Liver (tissue), 9 donors: Measurements from ENCODE around the gene PPP1R1B. TPM values are rescaled to one million over a fixed set of nuclear protein-coding genes. Genes with fewer than 3 reads are reported as not detected.

Experiments used
- DNase-seq: peaks from one replicate; pipeline ENCODE4 v3.0.0-alpha.2; 2017; ENCODE audit warnings: low spot score
- H3K27ac ChIP-seq, 2 donors: one replicate each; pipeline ENCODE4 v1.7.0; 2013; ENCODE audit warnings: inconsistent platforms in 2 of 2, low read length in 2 of 2, control low read depth in 1 of 2, low read depth in 1 of 2, mild to moderate bottlenecking in 1 of 2
- H3K27me3 ChIP-seq, 4 donors: one replicate each; pipeline versions ENCODE4 v1.6.1 to v1.7.0; 2013; ENCODE audit warnings: low read length in 3 of 4, inconsistent platforms in 1 of 4, mild to moderate bottlenecking in 1 of 4, moderate library complexity in 1 of 4; ENCODE audit not compliant: control insufficient read depth in 4 of 4, insufficient read depth in 4 of 4
- H3K36me3 ChIP-seq, 4 donors: one replicate each; pipeline versions ENCODE4 v1.6.1 to v1.7.0; 2013; ENCODE audit warnings: low read length in 3 of 4, mild to moderate bottlenecking in 3 of 4, low read depth in 1 of 4, moderate library complexity in 1 of 4; ENCODE audit not compliant: control insufficient read depth in 4 of 4, insufficient read depth in 3 of 4
- H3K4me1 ChIP-seq, 4 donors: one replicate each; pipeline versions ENCODE4 v1.6.1 to v1.7.0; 2013; ENCODE audit warnings: low read length in 3 of 4, mild to moderate bottlenecking in 3 of 4, moderate library complexity in 1 of 4; ENCODE audit not compliant: control insufficient read depth in 4 of 4, insufficient read depth in 4 of 4
- H3K4me3 ChIP-seq, 3 donors: one replicate each; pipeline versions ENCODE4 v1.6.1 to v1.7.0; 2013; ENCODE audit warnings: low read length in 3 of 3, control low read depth in 1 of 3, low read depth in 1 of 3, mild to moderate bottlenecking in 1 of 3
- H3K9ac ChIP-seq, 2 donors: one replicate each; pipeline ENCODE4 v1.7.0; 2013; ENCODE audit warnings: low read length in 2 of 2, mild to moderate bottlenecking in 2 of 2, moderate library complexity in 2 of 2, control low read depth in 1 of 2, low read depth in 1 of 2
- H3K9me3 ChIP-seq, 4 donors: one replicate each; pipeline versions ENCODE4 v1.6.1 to v1.7.0; 2013; ENCODE audit warnings: low read length in 3 of 4; ENCODE audit not compliant: control insufficient read depth in 4 of 4
- CTCF ChIP-seq: fragments of 150-350 bp; IDR thresholded peaks from 2 replicates; pipeline ENCODE4 v1.5.1; 2017; ENCODE audit warnings: improper control_type of control experiment, low read depth, low read length; ENCODE audit not compliant: missing input control
- EGR1 ChIP-seq, 2 donors: IDR thresholded peaks; 2 replicates each; pipeline ENCODE4 v1.6.1; 2016 to 2018; ENCODE audit warnings: antibody characterized with exemption in 2 of 2, low read depth in 2 of 2
- FOXA1 ChIP-seq: IDR thresholded peaks from 2 replicates; pipeline ENCODE4 v1.6.1; 2016; ENCODE audit warnings: antibody characterized with exemption
- FOXA2 ChIP-seq: IDR thresholded peaks from 2 replicates; pipeline ENCODE4 v1.6.1; 2016; ENCODE audit warnings: antibody characterized with exemption
- GABPA ChIP-seq, 2 donors: IDR thresholded peaks in 1 of 2; conservative IDR thresholded peaks in 1 of 2; 2 replicates each; pipeline ENCODE4 v1.6.1; 2016; ENCODE audit warnings: antibody characterized with exemption in 2 of 2, mild to moderate bottlenecking in 1 of 2, moderate library complexity in 1 of 2
- HNF4A ChIP-seq, 2 donors: conservative IDR thresholded peaks; 2 replicates each; pipeline ENCODE4 v1.6.1; 2016; ENCODE audit warnings: antibody characterized with exemption in 2 of 2, mild to moderate bottlenecking in 2 of 2
- HNF4G ChIP-seq: IDR thresholded peaks from 2 replicates; pipeline ENCODE4 v1.6.1; 2016; ENCODE audit warnings: antibody characterized with exemption
- JUND ChIP-seq, 2 donors: IDR thresholded peaks; 2 replicates each; pipeline ENCODE4 v1.6.1; 2016; ENCODE audit warnings: antibody characterized with exemption in 2 of 2
- MAX ChIP-seq: IDR thresholded peaks from 2 replicates; pipeline ENCODE4 v1.6.1; 2016; ENCODE audit warnings: antibody characterized with exemption
- NR2F2 ChIP-seq: IDR thresholded peaks from 2 replicates; pipeline ENCODE4 v1.6.1; 2016; ENCODE audit warnings: antibody characterized with exemption
- RXRA ChIP-seq, 2 donors: IDR thresholded peaks; 2 replicates each; pipeline ENCODE4 v1.6.1; 2017 to 2018; ENCODE audit warnings: antibody characterized with exemption in 2 of 2, mild to moderate bottlenecking in 1 of 2
- SP1 ChIP-seq: IDR thresholded peaks from 2 replicates; pipeline ENCODE4 v1.6.1; 2018; ENCODE audit warnings: antibody characterized with exemption, mild to moderate bottlenecking
- TAF1 ChIP-seq: conservative IDR thresholded peaks from 2 replicates; pipeline ENCODE4 v1.6.1; 2016; ENCODE audit warnings: antibody characterized with exemption, mild to moderate bottlenecking
- YY1 ChIP-seq: IDR thresholded peaks from 2 replicates; pipeline ENCODE4 v1.6.1; 2016; ENCODE audit warnings: antibody characterized with exemption, mild to moderate bottlenecking
- WGBS: extraction: QIAGEN DNeasy Blood & Tissue Kit; methylation state at CpG from one replicate; pipeline ENCODE4 v1.1.7; 2013; 5-methylcytosine and 5-hydroxymethylcytosine counted together
- polyA plus RNA-seq, 2 donors: library from polyadenylated mRNA; stranded (reverse) in 1 of 2; unstranded in 1 of 2; fragments of 200-250 nt in 1 of 2; fragments of >200 nt in 1 of 2; fragmentation: Nextera tagmentation in 1 of 2; extraction: Ambion mirVana in 1 of 2; gene quantifications; one replicate each; pipeline versions ENCODE4 v1.2.1 to v1.2.3, GENCODE V29; 2013 to 2015
- total RNA-seq, 2 donors: library from RNA; depleted of rRNA; stranded (reverse); fragments of >200 nt; gene quantifications; one replicate each; pipeline ENCODE4 v1.2.3, GENCODE V29; 2014
- TF ChIP-seq, protein P1 (sequence below): IDR thresholded peaks from 2 replicates; pipeline ENCODE4 v1.6.1; 2016; ENCODE audit warnings: antibody characterized with exemption, mild to moderate bottlenecking
- TF ChIP-seq, protein P2 (sequence below): IDR thresholded peaks from 2 replicates; pipeline ENCODE4 v1.6.1; 2016; ENCODE audit warnings: antibody characterized with exemption
- donor health status: healthy.
- donor health status: healthy.
- donor health status: healthy.
- donor health status: healthy.
- donor health status: healthy.

PPP1R1B gene
- total and polyA plus RNA-seq, 4 donors = 0.14 TPM; not detected in 3

GRCh38 chr17:39663340-39663687 lies 36.6 kb downstream of the PPP1R1B start:
- no peaks in the 10 kb centered on the region for H3K9me3 ChIP-seq
- no peak overlapping the region for H3K9ac ChIP-seq
- DNase-seq = no peak
- peaks cover 29 to 74% (median 64%) of the 10 kb centered on the region in 4 donors for H3K4me1 ChIP-seq
- H3K4me3 ChIP-seq = no peak overlapping the region
- H3K27me3 ChIP-seq = no peaks in the 10 kb centered on the region
- H3K27ac ChIP-seq = no peak overlapping the region
- peaks cover 0 to 15% (median 2%) of the 10 kb centered on the region in 4 donors for H3K36me3 ChIP-seq
- TF ChIP-seq RXRA (IDR thresholded peaks at IDR 0.05) (no peak), EGR1 (IDR thresholded peaks at IDR 0.05; ENCODE audit: low read depth in 2 of 2) (no peak), JUND (IDR thresholded peaks at IDR 0.05) (no peak), FOXA1 (no peak), HNF4G (no peak), MAX (no peak), SP1 (no peak), CTCF (no peak), NR2F2 (no peak), GABPA (IDR thresholded peaks at IDR 0.05 in 1 of 2, conservative IDR thresholded peaks at IDR 0.05 in 1 of 2) (no peak), FOXA2 (no peak), HNF4A (conservative IDR thresholded peaks at IDR 0.05) (no peak), TAF1 (no peak), YY1 (no peak)
- TF ChIP-seq, protein P1, sequence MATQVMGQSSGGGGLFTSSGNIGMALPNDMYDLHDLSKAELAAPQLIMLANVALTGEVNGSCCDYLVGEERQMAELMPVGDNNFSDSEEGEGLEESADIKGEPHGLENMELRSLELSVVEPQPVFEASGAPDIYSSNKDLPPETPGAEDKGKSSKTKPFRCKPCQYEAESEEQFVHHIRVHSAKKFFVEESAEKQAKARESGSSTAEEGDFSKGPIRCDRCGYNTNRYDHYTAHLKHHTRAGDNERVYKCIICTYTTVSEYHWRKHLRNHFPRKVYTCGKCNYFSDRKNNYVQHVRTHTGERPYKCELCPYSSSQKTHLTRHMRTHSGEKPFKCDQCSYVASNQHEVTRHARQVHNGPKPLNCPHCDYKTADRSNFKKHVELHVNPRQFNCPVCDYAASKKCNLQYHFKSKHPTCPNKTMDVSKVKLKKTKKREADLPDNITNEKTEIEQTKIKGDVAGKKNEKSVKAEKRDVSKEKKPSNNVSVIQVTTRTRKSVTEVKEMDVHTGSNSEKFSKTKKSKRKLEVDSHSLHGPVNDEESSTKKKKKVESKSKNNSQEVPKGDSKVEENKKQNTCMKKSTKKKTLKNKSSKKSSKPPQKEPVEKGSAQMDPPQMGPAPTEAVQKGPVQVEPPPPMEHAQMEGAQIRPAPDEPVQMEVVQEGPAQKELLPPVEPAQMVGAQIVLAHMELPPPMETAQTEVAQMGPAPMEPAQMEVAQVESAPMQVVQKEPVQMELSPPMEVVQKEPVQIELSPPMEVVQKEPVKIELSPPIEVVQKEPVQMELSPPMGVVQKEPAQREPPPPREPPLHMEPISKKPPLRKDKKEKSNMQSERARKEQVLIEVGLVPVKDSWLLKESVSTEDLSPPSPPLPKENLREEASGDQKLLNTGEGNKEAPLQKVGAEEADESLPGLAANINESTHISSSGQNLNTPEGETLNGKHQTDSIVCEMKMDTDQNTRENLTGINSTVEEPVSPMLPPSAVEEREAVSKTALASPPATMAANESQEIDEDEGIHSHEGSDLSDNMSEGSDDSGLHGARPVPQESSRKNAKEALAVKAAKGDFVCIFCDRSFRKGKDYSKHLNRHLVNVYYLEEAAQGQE = no peak
- TF ChIP-seq, protein P2, sequence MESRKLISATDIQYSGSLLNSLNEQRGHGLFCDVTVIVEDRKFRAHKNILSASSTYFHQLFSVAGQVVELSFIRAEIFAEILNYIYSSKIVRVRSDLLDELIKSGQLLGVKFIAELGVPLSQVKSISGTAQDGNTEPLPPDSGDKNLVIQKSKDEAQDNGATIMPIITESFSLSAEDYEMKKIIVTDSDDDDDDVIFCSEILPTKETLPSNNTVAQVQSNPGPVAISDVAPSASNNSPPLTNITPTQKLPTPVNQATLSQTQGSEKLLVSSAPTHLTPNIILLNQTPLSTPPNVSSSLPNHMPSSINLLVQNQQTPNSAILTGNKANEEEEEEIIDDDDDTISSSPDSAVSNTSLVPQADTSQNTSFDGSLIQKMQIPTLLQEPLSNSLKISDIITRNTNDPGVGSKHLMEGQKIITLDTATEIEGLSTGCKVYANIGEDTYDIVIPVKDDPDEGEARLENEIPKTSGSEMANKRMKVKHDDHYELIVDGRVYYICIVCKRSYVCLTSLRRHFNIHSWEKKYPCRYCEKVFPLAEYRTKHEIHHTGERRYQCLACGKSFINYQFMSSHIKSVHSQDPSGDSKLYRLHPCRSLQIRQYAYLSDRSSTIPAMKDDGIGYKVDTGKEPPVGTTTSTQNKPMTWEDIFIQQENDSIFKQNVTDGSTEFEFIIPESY = no peak
- WGBS = 55% methylated on average over 4 of the region's 4 CpGs
